ENCODE data around the gene CACNA2D2.

- TF ChIP-seq CTCF (IDR thresholded peaks at IDR 0.05) (no peak), POLR2A (IDR thresholded peaks at IDR 0.05) (no peak)
Observed at GRCh38 chr3:50401978-50402595, 101.3 kb downstream of the CACNA2D2 start.
